GM13976 (cell line): ENCODE results near the gene CLEC14A.

Source experiments
- DNase-seq: peaks from one replicate; pipeline ENCODE4 v3.0.0; 2012; ENCODE audit warnings: low spot score
- in situ Hi-C: fragments of 300-500 bp; cut with MboI; formaldehyde crosslinking; loops from one replicate; pipeline ENCODE4 v1.12.0; 2022; ENCODE audit warnings: low sequenced_read_pairs, mixed read lengths, inconsistent platforms; ENCODE audit not compliant: unreplicated experiment
- TF ChIP-seq, protein P1 (sequence below): IDR thresholded peaks from 2 replicates; pipeline ENCODE4 v1.5.1; 2012; ENCODE audit warnings: borderline replicate concordance, mild to moderate bottlenecking; ENCODE audit not compliant: insufficient read depth; ENCODE audit errors: extremely low read depth, missing control alignments, control extremely low read depth

Gene CLEC14A

DNA sequence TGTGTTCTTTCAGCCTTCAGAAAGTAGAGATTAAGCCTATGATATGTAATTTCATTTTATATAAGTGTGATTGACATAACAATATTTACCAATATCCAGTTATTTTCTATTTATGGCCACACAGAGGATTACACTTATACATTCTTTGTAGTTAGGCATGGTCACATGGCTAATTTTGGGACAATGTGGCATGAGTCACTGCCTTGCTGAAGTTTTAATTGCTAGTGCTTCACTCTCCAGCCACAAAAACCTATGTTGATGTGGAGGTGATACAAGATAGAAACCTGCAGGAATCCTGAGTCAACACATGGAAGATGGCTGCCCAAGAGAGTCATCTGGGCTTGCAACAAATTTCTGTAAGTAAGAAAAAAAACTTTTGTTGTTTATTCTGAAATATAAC is 17.0 kb downstream of the CLEC14A start:
- in situ Hi-C loops = no loop called here
- no peak for DNase-seq
- TF ChIP-seq, protein P1, sequence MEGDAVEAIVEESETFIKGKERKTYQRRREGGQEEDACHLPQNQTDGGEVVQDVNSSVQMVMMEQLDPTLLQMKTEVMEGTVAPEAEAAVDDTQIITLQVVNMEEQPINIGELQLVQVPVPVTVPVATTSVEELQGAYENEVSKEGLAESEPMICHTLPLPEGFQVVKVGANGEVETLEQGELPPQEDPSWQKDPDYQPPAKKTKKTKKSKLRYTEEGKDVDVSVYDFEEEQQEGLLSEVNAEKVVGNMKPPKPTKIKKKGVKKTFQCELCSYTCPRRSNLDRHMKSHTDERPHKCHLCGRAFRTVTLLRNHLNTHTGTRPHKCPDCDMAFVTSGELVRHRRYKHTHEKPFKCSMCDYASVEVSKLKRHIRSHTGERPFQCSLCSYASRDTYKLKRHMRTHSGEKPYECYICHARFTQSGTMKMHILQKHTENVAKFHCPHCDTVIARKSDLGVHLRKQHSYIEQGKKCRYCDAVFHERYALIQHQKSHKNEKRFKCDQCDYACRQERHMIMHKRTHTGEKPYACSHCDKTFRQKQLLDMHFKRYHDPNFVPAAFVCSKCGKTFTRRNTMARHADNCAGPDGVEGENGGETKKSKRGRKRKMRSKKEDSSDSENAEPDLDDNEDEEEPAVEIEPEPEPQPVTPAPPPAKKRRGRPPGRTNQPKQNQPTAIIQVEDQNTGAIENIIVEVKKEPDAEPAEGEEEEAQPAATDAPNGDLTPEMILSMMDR = no peak

DNA sequence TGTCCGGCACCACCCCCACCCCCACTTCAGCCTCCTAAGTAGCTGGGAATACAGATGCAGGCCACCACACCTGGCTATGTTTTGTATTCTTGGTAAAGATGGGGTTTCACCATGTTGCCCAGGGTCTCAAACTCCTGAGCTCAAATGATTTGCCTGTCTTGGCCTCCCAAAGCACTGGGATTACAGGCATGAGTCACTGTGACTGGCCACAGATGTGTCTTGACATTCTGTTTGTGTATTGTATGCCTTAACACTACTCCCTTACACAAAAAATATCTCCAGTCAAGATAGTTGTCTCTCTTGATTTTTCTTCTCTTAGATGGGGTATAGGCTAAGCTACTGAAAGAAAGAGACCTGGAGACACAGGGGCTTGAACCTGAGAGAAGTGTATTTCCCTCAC is 17.6 kb downstream of the CLEC14A start:
- in situ Hi-C loops = no loop called here
- DNase-seq = no peak
- TF ChIP-seq, protein P1 = no peak

DNA sequence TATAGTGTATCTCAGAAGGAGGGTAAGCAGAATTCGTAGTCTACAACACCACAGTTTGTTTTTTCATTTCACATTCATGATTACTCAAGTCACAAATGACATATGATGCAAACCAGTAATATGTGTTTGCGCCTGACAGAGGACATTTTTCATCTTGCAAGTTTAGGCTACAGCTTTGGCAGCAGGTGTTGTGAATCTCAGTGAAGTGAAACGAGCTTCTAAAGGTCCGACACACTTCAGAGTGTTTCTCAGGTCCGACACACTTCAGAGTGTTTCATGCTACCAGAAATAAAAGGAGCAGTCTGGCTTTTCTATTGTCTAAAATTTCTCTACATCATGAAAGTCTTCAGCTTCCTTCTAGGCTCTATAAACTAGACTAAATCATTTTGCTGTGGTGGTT is 22.7 kb downstream of the CLEC14A start:
- in situ Hi-C loops = no loop called here
- TF ChIP-seq, protein P1 = no peak

DNA sequence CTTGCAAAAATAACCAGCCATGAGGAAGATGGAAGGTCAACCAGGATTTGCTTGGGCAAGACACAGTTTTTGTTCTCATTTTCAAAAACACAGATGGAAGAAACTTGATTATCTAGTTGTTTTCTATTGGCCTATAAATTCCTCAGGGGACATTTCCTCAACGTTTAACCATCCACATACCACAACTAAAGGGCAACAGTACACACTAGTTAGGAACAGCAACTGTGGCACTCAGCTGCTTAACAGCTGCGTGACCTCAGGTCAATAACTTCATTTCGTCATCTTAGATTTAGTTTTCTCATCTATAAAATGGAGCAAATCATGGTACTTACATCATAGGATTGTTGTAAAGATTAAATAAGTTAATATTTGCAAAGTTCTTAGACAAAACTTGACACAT is 29.5 kb downstream of the CLEC14A start:
- in situ Hi-C loops = no loop called here
- TF ChIP-seq, protein P1 = no peak
- DNase-seq = no peak

More for the DNA sequence above, 22.7 kb downstream of the CLEC14A start:
- no peak for DNase-seq

DNA sequence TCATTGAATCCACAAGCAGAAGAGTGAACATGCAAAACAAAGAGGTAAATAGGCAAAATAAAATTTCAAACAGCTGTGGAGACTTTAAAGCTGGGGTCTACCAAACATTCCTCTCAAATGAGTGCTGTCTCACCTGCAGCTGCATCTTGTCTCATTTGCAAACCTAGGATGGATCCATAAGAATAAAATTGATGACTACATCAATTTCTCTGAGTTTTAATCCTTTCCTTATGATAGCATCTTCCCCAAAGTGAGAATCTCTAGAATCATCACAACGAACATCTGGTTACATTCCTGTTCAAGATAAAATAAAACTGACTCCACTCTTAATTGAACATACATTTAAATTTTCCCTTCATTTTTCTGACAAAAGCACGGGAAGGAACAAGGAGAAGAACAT is 29.9 kb downstream of the CLEC14A start:
- TF ChIP-seq, protein P1 = no peak
- DNase-seq = no peak
- in situ Hi-C loops = no loop called here

DNA sequence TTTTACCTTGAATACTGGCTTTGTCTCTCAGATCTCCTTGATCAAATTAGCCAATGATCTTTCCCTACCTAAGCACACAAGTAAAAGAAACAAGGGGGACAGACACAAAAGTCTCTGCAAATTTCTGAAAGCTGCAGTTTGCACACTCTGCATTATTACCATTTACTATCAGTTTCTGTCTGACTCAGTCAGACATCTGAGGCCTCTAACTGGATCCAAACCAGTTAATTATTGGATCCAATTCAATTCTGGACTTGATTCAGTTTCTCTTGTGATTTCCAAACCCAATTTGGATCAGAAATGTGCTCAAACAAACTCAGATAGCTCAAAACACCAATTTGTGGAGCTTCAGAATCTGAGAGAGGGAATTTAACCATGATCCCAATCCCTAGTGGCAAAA is 31.6 kb downstream of the CLEC14A start:
- in situ Hi-C loops = no loop called here
- DNase-seq = no peak
- TF ChIP-seq, protein P1 = no peak

DNA sequence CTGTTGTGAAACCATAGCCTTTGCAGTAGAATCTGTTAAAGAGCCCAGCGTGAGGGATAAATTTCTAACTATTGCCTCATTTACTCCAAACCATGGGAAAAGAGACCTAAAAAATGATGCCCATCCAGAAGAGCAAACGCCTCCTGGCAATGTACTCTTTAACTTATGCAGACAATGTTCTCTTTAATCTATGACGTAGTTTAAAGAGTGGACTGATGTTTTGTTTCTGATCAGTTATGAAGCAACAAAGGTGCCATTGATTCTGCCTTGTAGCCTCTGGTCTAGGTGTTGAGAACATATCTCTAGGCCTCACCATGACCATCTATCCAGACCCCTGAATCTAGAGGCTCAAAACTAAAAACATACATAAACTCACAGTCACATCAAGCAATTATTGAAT is 34.8 kb downstream of the CLEC14A start:
- in situ Hi-C loops = no loop called here
- no peak for DNase-seq
- TF ChIP-seq, protein P1 = no peak
